HUES6 (cell line): ENCODE data around the gene SETD9.

ENCODE experiments used
- H3K27ac ChIP-seq: 2 replicates; pipeline ENCODE4 v1.7.0; 2013; ENCODE audit warnings: low read depth, mild to moderate bottlenecking, low read length, inconsistent platforms
- H3K27me3 ChIP-seq: 2 replicates; pipeline ENCODE4 v1.6.1; 2013; ENCODE audit warnings: low read length; ENCODE audit not compliant: control insufficient read depth, insufficient read depth
- H3K36me3 ChIP-seq: 2 replicates; pipeline ENCODE4 v1.6.1; 2013; ENCODE audit warnings: low read length; ENCODE audit not compliant: control insufficient read depth, insufficient read depth
- H3K4me1 ChIP-seq: 2 replicates; pipeline ENCODE4 v1.6.1; 2013; ENCODE audit warnings: low read length; ENCODE audit not compliant: control insufficient read depth, insufficient read depth
- H3K4me3 ChIP-seq: 2 replicates; pipeline ENCODE4 v1.5.1; 2013; ENCODE audit warnings: low read depth, low read length
- H3K9ac ChIP-seq: one replicate; pipeline ENCODE4 v1.6.1; 2013; ENCODE audit warnings: mild to moderate bottlenecking, low read length
- H3K9me3 ChIP-seq: 2 replicates; pipeline ENCODE4 v1.6.1; 2013; ENCODE audit warnings: low read depth, low read length; ENCODE audit not compliant: control insufficient read depth, insufficient read depth

SETD9 gene

GRCh38 chr5:56900395-56900794 is 9.0 kb upstream of the SETD9 start:
- no peak overlapping the region for H3K4me3 ChIP-seq
- no peak overlapping the region for H3K9ac ChIP-seq
- H3K9me3 ChIP-seq: peaks cover 4% of the 10 kb centered on the region; the same call in 1 of the 2 replicates
- no peaks in the 10 kb centered on the region for H3K36me3 ChIP-seq
- H3K27me3 ChIP-seq: no peaks in the 10 kb centered on the region
- H3K27ac ChIP-seq: no peak overlapping the region
- H3K4me1 ChIP-seq: no peaks in the 10 kb centered on the region

- Histone ChIP-seq H3K36me3 (no peaks in the 10 kb centered on the region), H3K27ac (no peak overlapping the region), H3K4me3 (no peak overlapping the region), H3K4me1 (no peaks in the 10 kb centered on the region), H3K9ac (no peak overlapping the region), H3K27me3 (no peaks in the 10 kb centered on the region), H3K9me3 (peaks cover 4% of the 10 kb centered on the region; the same call in 1 of the 2 replicates)
Measured at GRCh38 chr5:56900858-56901578, 8.4 kb upstream of the SETD9 start.

- peaks cover 3% of the 10 kb centered on the region; the same call in 1 of the 2 replicates for H3K36me3 ChIP-seq
- H3K9me3 ChIP-seq: peaks cover 4% of the 10 kb centered on the region; the same call in 1 of the 2 replicates
- H3K27ac ChIP-seq: peak overlapping the region; percentile 92
- H3K27me3 ChIP-seq: no peaks in the 10 kb centered on the region
- peaks cover 21% of the 10 kb centered on the region for H3K4me1 ChIP-seq
- peak overlapping the region; percentile 96 for H3K9ac ChIP-seq
- H3K4me3 ChIP-seq: peak overlapping the region; percentile 92
Measured at GRCh38 chr5:56908942-56909293, 478 bp upstream of the SETD9 start.

- Histone ChIP-seq H3K9me3 (no peaks in the 10 kb centered on the region), H3K36me3 (peaks cover 6% of the 10 kb centered on the region; the same call in 1 of the 2 replicates), H3K4me3 (peak overlapping the region; percentile 80), H3K27me3 (no peaks in the 10 kb centered on the region), H3K27ac (peak overlapping the region; percentile 92), H3K4me1 (peaks cover 21% of the 10 kb centered on the region), H3K9ac (peak overlapping the region; percentile 96)
Measured at GRCh38 chr5:56910210-56910965, 992 bp downstream of the SETD9 start.

GRCh38 chr5:56913766-56914165 is 4.4 kb downstream of the SETD9 start:
- Histone ChIP-seq H3K27ac (no peak overlapping the region), H3K9me3 (no peaks in the 10 kb centered on the region)

GRCh38 chr5:56914678-56915077 is 5.3 kb downstream of the SETD9 start:
- H3K4me3 ChIP-seq: no peak overlapping the region
- H3K4me1 ChIP-seq: peaks cover 11% of the 10 kb centered on the region

More at GRCh38 chr5:56913766-56914165, 4.4 kb downstream of the SETD9 start:
- Histone ChIP-seq H3K4me3 (no peak overlapping the region), H3K27me3 (no peaks in the 10 kb centered on the region), H3K9ac (no peak overlapping the region), H3K4me1 (peaks cover 13% of the 10 kb centered on the region), H3K36me3 (peaks cover 6% of the 10 kb centered on the region)

GRCh38 chr5:56917534-56917933 is 8.1 kb downstream of the SETD9 start:
- Histone ChIP-seq H3K36me3 (peaks cover 27% of the 10 kb centered on the region), H3K4me3 (no peak overlapping the region), H3K9me3 (0 out of 2 replicates have a peak, but pooled peaks cover 1% of the 10 kb centered on the region), H3K9ac (no peak overlapping the region), H3K27me3 (no peaks in the 10 kb centered on the region), H3K4me1 (no peaks in the 10 kb centered on the region), H3K27ac (no peak overlapping the region)

More at GRCh38 chr5:56914678-56915077, 5.3 kb downstream of the SETD9 start:
- H3K9ac ChIP-seq: no peak overlapping the region
- no peaks in the 10 kb centered on the region for H3K27me3 ChIP-seq
- H3K36me3 ChIP-seq: peaks cover 6% of the 10 kb centered on the region
- H3K9me3 ChIP-seq: no peaks in the 10 kb centered on the region
- no peak overlapping the region for H3K27ac ChIP-seq

GRCh38 chr5:56918054-56918453 is 8.7 kb downstream of the SETD9 start:
- peaks cover 6% of the 10 kb centered on the region; the same call in 1 of the 2 replicates for H3K9me3 ChIP-seq
- H3K4me3 ChIP-seq: no peak overlapping the region
- H3K9ac ChIP-seq: no peak overlapping the region
- peaks cover 32% of the 10 kb centered on the region for H3K36me3 ChIP-seq
- no peaks in the 10 kb centered on the region for H3K27me3 ChIP-seq
- H3K4me1 ChIP-seq: no peaks in the 10 kb centered on the region
- no peak overlapping the region for H3K27ac ChIP-seq

GRCh38 chr5:56919942-56920662 is 10.7 kb downstream of the SETD9 start:
- H3K36me3 ChIP-seq: peaks cover 48% of the 10 kb centered on the region

GRCh38 chr5:56922922-56923321 is 13.5 kb downstream of the SETD9 start:
- H3K9me3 ChIP-seq: peaks cover 11% of the 10 kb centered on the region; the same call in 1 of the 2 replicates
- H3K4me1 ChIP-seq: no peaks in the 10 kb centered on the region
- no peaks in the 10 kb centered on the region for H3K27me3 ChIP-seq
- no peak overlapping the region for H3K27ac ChIP-seq
- H3K36me3 ChIP-seq: peaks cover 75% of the 10 kb centered on the region
- no peak overlapping the region for H3K9ac ChIP-seq
- H3K4me3 ChIP-seq: no peak overlapping the region

More at GRCh38 chr5:56919942-56920662, 10.7 kb downstream of the SETD9 start:
- H3K9me3 ChIP-seq: peaks cover 11% of the 10 kb centered on the region; the same call in 1 of the 2 replicates
- no peaks in the 10 kb centered on the region for H3K4me1 ChIP-seq
- H3K27me3 ChIP-seq: no peaks in the 10 kb centered on the region
- no peak overlapping the region for H3K27ac ChIP-seq
- H3K4me3 ChIP-seq: no peak overlapping the region
- no peak overlapping the region for H3K9ac ChIP-seq
